GM06990 (cell line): ENCODE data around the gene TPRG1.

Experiments
- DNase-seq: peaks from one replicate; pipeline ENCODE4 v3.0.0-alpha.2; 2011; ENCODE audit not compliant: insufficient read length; ENCODE audit errors: extremely low read depth
- H3K27me3 ChIP-seq: replicated peaks from 2 replicates; pipeline ENCODE4 v1.6.0; 2011; ENCODE audit warnings: low read length; ENCODE audit not compliant: control insufficient read depth, insufficient read depth
- H3K36me3 ChIP-seq: 2 replicates; pipeline ENCODE4 v1.5.1; 2011; ENCODE audit warnings: low read length; ENCODE audit not compliant: control insufficient read depth, insufficient read depth
- H3K4me3 ChIP-seq: replicated peaks from 2 replicates; pipeline ENCODE4 v1.5.1; 2011; ENCODE audit warnings: low read depth, mild to moderate bottlenecking, control low read depth, low read length
- TF ChIP-seq, protein P1 (sequence below): IDR thresholded peaks from 2 replicates; pipeline ENCODE4 v1.5.1; 2011; ENCODE audit warnings: low read length, control low read depth, mild to moderate bottlenecking, inconsistent platforms; ENCODE audit not compliant: insufficient read depth, poor library complexity, severe bottlenecking

The TPRG1 gene

DNA sequence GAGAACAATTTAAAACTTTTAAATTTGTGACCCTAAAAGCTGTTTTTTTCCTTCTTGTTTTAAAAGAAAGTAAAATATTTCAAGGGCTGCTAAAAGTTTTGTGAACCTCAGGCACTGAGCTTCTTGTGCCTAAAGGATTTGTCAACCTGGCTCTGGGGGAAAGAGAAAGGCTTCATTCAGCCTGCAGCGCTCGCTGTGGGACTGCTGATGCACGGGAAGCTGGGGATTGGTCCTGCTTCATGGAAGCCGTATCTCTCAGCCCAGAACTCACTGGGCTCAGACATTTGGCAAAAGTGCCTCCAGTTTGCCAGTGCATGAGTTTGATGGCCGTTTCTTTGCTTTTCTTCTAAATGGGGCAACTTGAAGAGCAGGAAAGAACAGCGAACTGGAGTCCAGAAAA lies 30.8 kb downstream of the TPRG1 start:
- DNase-seq, result no peak
- TF ChIP-seq, protein P1, sequence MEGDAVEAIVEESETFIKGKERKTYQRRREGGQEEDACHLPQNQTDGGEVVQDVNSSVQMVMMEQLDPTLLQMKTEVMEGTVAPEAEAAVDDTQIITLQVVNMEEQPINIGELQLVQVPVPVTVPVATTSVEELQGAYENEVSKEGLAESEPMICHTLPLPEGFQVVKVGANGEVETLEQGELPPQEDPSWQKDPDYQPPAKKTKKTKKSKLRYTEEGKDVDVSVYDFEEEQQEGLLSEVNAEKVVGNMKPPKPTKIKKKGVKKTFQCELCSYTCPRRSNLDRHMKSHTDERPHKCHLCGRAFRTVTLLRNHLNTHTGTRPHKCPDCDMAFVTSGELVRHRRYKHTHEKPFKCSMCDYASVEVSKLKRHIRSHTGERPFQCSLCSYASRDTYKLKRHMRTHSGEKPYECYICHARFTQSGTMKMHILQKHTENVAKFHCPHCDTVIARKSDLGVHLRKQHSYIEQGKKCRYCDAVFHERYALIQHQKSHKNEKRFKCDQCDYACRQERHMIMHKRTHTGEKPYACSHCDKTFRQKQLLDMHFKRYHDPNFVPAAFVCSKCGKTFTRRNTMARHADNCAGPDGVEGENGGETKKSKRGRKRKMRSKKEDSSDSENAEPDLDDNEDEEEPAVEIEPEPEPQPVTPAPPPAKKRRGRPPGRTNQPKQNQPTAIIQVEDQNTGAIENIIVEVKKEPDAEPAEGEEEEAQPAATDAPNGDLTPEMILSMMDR, result no peak
- no peaks in the 10 kb centered on the region for H3K36me3 ChIP-seq
- H3K27me3 ChIP-seq, result no peaks in the 10 kb centered on the region
- H3K4me3 ChIP-seq, result no peak overlapping the region

DNA sequence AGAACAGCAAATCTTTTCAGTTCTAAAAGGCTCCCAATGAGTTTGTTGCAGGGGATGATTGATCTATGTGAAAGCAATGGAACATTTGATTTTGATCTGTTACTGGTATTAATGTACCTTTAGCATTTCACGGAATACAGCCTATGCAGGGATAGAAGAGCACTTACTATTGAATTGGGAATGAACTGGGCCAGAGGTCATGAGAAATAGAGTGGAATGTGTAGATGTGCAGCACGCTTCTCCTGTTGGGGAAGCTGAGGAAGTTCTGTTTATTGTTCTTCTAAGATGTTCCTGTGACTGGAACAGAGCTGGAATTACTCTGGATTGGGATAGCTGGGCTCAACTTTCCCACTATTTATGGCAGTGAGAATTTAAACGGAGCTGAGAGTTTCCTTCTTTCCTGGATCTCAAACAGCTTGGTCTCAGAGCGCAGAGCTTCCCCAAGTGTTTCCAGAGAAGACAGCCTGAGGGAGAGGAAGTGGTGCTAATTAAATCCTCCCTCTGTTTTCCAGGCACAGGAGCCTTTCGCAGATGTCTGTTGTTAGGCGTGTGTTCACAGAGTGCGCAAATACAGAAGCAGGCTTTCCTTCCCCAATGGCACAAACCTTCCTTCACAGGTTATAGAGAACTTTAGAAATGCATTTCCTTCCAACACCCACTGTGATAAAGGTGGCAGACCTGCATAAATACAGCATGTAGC lies 32.5 kb downstream of the TPRG1 start:
- Histone ChIP-seq H3K4me3 (no peak overlapping the region), H3K36me3 (no peaks in the 10 kb centered on the region), H3K27me3 (no peaks in the 10 kb centered on the region)
- DNase-seq, result no peak
- TF ChIP-seq, protein P1, result no peak

DNA sequence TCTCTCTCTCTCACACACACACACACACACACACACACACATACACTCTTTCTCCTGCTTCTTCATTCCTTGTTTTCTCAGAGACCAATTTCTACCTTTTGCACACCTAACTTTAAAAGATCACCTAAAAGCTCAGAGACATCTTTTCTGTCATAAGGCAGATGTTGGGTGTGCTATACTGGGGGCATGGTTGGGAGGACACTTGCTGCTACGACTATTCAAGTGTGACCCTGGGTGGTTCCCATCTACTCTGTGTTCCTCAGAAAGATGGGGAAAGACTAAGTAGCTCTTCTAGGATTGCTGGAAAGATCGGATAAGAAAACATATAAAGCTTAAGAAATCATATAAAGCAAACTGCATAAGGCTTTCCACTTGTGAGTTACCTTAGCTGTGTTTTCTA lies 33.2 kb downstream of the TPRG1 start:
- H3K27me3 ChIP-seq, result no peaks in the 10 kb centered on the region; the same call in 1 of the 2 replicates
- H3K4me3 ChIP-seq, result no peak overlapping the region
- H3K36me3 ChIP-seq, result no peaks in the 10 kb centered on the region
- TF ChIP-seq, protein P1, result no peak
- no peak for DNase-seq

DNA sequence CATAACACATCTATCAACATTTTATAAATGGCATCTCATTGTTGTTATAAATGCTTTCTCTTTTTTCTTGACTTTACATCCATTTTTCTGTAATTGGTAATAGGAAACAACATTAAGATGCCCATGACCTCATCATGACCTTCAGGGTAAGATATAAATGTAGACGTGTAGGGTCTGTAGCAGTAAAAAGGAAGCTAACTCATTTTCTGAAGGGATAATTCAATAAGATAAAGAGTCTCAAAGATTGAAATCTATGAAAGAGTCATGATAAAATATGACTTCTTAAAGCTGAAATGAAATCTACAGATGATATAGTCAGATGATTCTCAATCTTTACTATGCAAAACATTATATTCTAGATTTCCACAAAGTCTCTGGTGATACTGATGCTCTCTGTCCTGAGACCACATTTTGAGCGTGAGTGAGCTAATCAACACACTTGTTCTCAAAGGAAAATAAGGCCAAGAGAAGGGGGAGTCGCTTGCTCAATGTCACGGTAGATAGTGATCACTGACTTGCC lies 38.5 kb downstream of the TPRG1 start:
- TF ChIP-seq, protein P1, result no peak
- no peak overlapping the region for H3K4me3 ChIP-seq
- no peak for DNase-seq
- H3K27me3 ChIP-seq, result no peaks in the 10 kb centered on the region; the same call in 1 of the 2 replicates
- H3K36me3 ChIP-seq, result no peaks in the 10 kb centered on the region

DNA sequence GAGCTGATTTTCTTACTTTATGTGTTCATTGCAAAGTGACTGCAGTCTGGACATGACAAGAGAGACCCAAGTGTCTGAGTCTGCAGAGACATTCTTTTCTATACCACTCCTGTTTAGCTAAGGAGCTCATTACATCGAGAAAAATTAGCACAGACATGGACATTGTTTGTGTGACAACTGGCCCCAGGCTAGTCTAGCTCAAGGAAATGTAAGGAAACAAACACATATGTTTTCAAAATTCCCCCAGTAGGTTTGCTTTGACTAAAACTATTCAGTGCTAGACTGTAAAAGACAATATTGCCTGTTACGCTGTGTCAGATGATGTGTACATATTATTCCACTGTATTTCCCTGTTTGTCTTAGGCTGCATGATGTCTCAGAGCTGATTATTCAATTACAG lies 40.9 kb downstream of the TPRG1 start:
- no peak for DNase-seq
- TF ChIP-seq, protein P1, result no peak
- no peak overlapping the region for H3K4me3 ChIP-seq
- no peaks in the 10 kb centered on the region for H3K36me3 ChIP-seq
- no peaks in the 10 kb centered on the region; the same call in 1 of the 2 replicates for H3K27me3 ChIP-seq
